GM23248 (cell line): ENCODE data around the gene TJAP1.

Experiments
- EZH2 ChIP-seq: fragments of 200-600 bp; sonication (generic); IDR thresholded peaks from 2 replicates; pipeline ENCODE4 v1.6.1; 2018; ENCODE audit warnings: antibody characterized with exemption, mild to moderate bottlenecking; ENCODE audit not compliant: insufficient read depth, poor library complexity, severe bottlenecking
- EZH2phosphoT487 ChIP-seq: fragments of 200-600 bp; sonication (generic); IDR thresholded peaks from 2 replicates; pipeline ENCODE4 v1.6.1; 2018; ENCODE audit warnings: antibody characterized with exemption, moderate library complexity, mild to moderate bottlenecking, low read depth; ENCODE audit not compliant: insufficient read depth

GRCh38 chr6:43445576-43445975, 31.8 kb upstream of the TJAP1 start:
- TF ChIP-seq EZH2 (no peak), EZH2phosphoT487 (no peak)
